Activated CD8-positive, alpha-beta T cell treated with anti-CD3 and anti-CD28 coated beads for 36 hours (primary cell): ENCODE data around the gene ANKRD22. TPM values are rescaled to one million over a fixed set of nuclear protein-coding genes. Genes with fewer than 3 reads are reported as not detected.

Experiments used
- ATAC-seq: fragments of 200-7000 bp; cut with Tn5 transposase; one replicate; pipeline ENCODE4 v1.10.0; 2021; ENCODE audit warnings: mild to moderate bottlenecking, moderate library complexity
- CTCF ChIA-PET: fragments of 350-600 bp; sonication (Branson Sonifier 250); formaldehyde crosslinking; loops from one replicate; lab custom pipeline; 2021; ENCODE audit warnings: antibody characterized with exemption; lab: Charles Lee
- POLR2A ChIA-PET: fragments of 350-600 bp; sonication (Branson Sonifier 250); formaldehyde crosslinking; loops from one replicate; lab custom pipeline; 2021; ENCODE audit warnings: antibody characterized with exemption; lab: Charles Lee
- DNase-seq: peaks from one replicate; pipeline ENCODE4 v3.0.0-alpha.2; 2020
- H3K27ac Mint-ChIP-seq: one replicate; pipeline ENCODE4 v1.8.0; 2021; ENCODE audit warnings: mild to moderate bottlenecking, mixed read lengths
- H3K27me3 Mint-ChIP-seq: one replicate; pipeline ENCODE4 v1.8.0; 2021; ENCODE audit warnings: mixed read lengths
- H3K36me3 Mint-ChIP-seq: one replicate; pipeline ENCODE4 v1.8.0; 2021; ENCODE audit warnings: low read depth, mixed read lengths
- H3K4me1 Mint-ChIP-seq: one replicate; pipeline ENCODE4 v1.8.0; 2021; ENCODE audit warnings: low read depth, mixed read lengths
- H3K4me3 Mint-ChIP-seq: one replicate; pipeline ENCODE4 v1.8.0; 2021; ENCODE audit warnings: mild to moderate bottlenecking, moderate library complexity, mixed read lengths
- H3K9me3 Mint-ChIP-seq: one replicate; pipeline ENCODE4 v1.8.0; 2021; ENCODE audit warnings: mixed read lengths
- CTCF ChIP-seq: fragments of 200-600 bp; IDR thresholded peaks from one replicate; pipeline ENCODE4 v1.8.0; 2022; ENCODE audit warnings: antibody characterized with exemption, mild to moderate bottlenecking
- intact Hi-C: fragments of 100-400 bp; cut with micrococcal nuclease; formaldehyde crosslinking; loops from one replicate; pipeline ENCODE4 v1.10.0; 2022
- total RNA-seq, 2 experiments: library from RNA; stranded (reverse); gene quantifications; one replicate each; pipeline ENCODE4 v1.2.3, GENCODE V29; 2021

Gene ANKRD22
- total RNA-seq, result not detected

DNA sequence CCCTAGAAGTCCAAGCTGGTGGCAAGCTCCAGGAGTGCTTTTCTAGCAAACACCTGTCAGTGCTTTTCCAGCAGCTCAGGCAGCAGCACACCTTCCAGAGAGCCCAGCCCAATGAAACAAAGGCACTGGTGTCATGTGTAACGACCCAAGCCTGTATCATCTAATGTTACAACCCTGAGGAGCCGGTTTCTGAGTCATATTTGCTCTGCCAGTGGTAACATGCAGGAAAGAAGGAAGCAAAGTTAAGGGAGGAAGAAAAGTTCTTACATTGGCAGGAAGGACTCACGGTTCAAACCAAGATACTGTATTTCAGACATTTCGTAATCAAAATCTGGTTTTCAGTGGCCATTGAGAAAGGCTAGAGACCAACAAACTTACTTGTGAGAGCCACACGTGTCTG lies at the start of gene ANKRD22:
TSS of gene ANKRD22 (minus strand) at position 139 of the 400 bp plus-strand sequence. CDS start 237 bp downstream, outside the sequence.
- Mint-ChIP-seq H3K4me1 (peaks cover 15% of the 10 kb centered on the region), H3K36me3 (no peaks in the 10 kb centered on the region), H3K9me3 (no peaks in the 10 kb centered on the region), H3K27me3 (peaks cover 4% of the 10 kb centered on the region), H3K27ac (no peak within 1 kb of the TSS), H3K4me3 (no peak within 1 kb of the TSS)
- POLR2A ChIA-PET, result interaction anchor here (1.3 kb wide), 1 partner anchor 8 kb away, joined by 3 read pairs; no protein-coding TSS in a partner anchor
- intact Hi-C loops, result no loop called here
- TF ChIP-seq CTCF, result no peak
- CTCF ChIA-PET, result interaction anchor here (0.9 to 1.7 kb wide), 3 partner anchors 16 to 83 kb away, joined by 4 to 11 read pairs (median 5); no protein-coding TSS in a partner anchor
- DNase-seq, result no peak
- ATAC-seq, result no peak

- H3K27ac Mint-ChIP-seq, result peak overlapping the region; percentile 96
- no peaks in the 10 kb centered on the region for H3K9me3 Mint-ChIP-seq
- H3K36me3 Mint-ChIP-seq, result peaks cover 58% of the 10 kb centered on the region
These were observed 48.2 kb upstream of the ANKRD22 start for GRCh38 chr10:88899886-88900285.

GRCh38 chr10:88898727-88899126 lies 47.1 kb upstream of the ANKRD22 start:
- ChIA-PET CTCF (interaction anchor here (0.7 to 5.2 kb wide), 7 partner anchors 10 to 64 kb away, joined by 3 to 40 read pairs (median 3); partner anchors contain the start of gene STAMBPL1), POLR2A (interaction anchor here (0.6 to 3.2 kb wide), 3 partner anchors 12 to 92 kb away, joined by 3 to 15 read pairs (median 6); partner anchors contain the start of gene FAS)
- TF ChIP-seq CTCF, result no peak
- peak overlapping the region; percentile 53 for H3K27ac Mint-ChIP-seq
- peaks cover 54% of the 10 kb centered on the region for H3K36me3 Mint-ChIP-seq
- no peak overlapping the region for H3K4me3 Mint-ChIP-seq
- no peak for ATAC-seq
- no peak for DNase-seq
- peaks cover 78% of the 10 kb centered on the region for H3K4me1 Mint-ChIP-seq
- H3K9me3 Mint-ChIP-seq, result no peaks in the 10 kb centered on the region
- intact Hi-C loops, result loop anchor here (5.0 kb wide), 1 partner anchor 51 kb away; no protein-coding TSS in a partner anchor
- H3K27me3 Mint-ChIP-seq, result no peaks in the 10 kb centered on the region

More at GRCh38 chr10:88899886-88900285, 48.2 kb upstream of the ANKRD22 start:
- peaks cover 76% of the 10 kb centered on the region for H3K4me1 Mint-ChIP-seq
- ChIA-PET POLR2A (interaction anchor here (1.1 to 3.2 kb wide), 6 partner anchors 10 to 91 kb away, joined by 4 to 15 read pairs (median 6); partner anchors contain the start of genes FAS and STAMBPL1), CTCF (interaction anchor here (1.2 to 5.2 kb wide), 6 partner anchors 13 to 172 kb away, joined by 4 to 40 read pairs (median 12); partner anchors contain the start of gene STAMBPL1)
- ATAC-seq (no peak), DNase-seq (no peak)
- no peaks in the 10 kb centered on the region for H3K27me3 Mint-ChIP-seq
- TF ChIP-seq CTCF, result no peak
- intact Hi-C loops, result loop anchor here (5.0 kb wide), 1 partner anchor 53 kb away; no protein-coding TSS in a partner anchor
- no peak overlapping the region for H3K4me3 Mint-ChIP-seq

GRCh38 chr10:88896994-88897853 lies 45.6 kb upstream of the ANKRD22 start:
- Mint-ChIP-seq H3K36me3 (peaks cover 44% of the 10 kb centered on the region), H3K27me3 (no peaks in the 10 kb centered on the region), H3K4me3 (peak overlapping the region; percentile 44), H3K27ac (peak overlapping the region; percentile 91), H3K4me1 (peaks cover 70% of the 10 kb centered on the region), H3K9me3 (no peaks in the 10 kb centered on the region)
- DNase-seq (peak; percentile 75), ATAC-seq (peak; percentile 70)
- intact Hi-C loops, result loop anchor here (5.0 kb wide), 1 partner anchor 50 kb away; no protein-coding TSS in a partner anchor
- TF ChIP-seq CTCF, result no peak
- ChIA-PET POLR2A (interaction anchor here (0.6 to 1.6 kb wide), 6 partner anchors 8 to 501 kb away, joined by 3 to 7 read pairs (median 4); no protein-coding TSS in a partner anchor), CTCF (interaction anchor here (0.8 to 1.3 kb wide), 2 partner anchors 12 to 36 kb away, joined by 3 to 5 read pairs; no protein-coding TSS in a partner anchor)
